ENCODE data around the gene MC5R.

Gene MC5R

GRCh38 chr18:13823707-13824395 is at the start of gene MC5R:
TSS of gene MC5R (plus strand) at chr18:13824149. CDS start at chr18:13825766, 1,617 bp downstream.
- peak; percentile 36 for DNase-seq

GRCh38 chr18:13775058-13775457 is 48.9 kb upstream of the MC5R start:
- no peak for DNase-seq

- DNase-seq = peak; percentile 90
Measured at GRCh38 chr18:13791181-13791580, 32.8 kb upstream of the MC5R start.

- DNase-seq = no peak
Measured at GRCh38 chr18:13793819-13794218, 30.1 kb upstream of the MC5R start.

GRCh38 chr18:13796515-13796914 is 27.4 kb upstream of the MC5R start:
- no peak for DNase-seq

GRCh38 chr18:13797157-13797611 is 26.8 kb upstream of the MC5R start:
- peak; percentile 89 for DNase-seq

GRCh38 chr18:13799396-13799795 is 24.6 kb upstream of the MC5R start:
- DNase-seq = no peak

- DNase-seq = peak; percentile 84
Measured at GRCh38 chr18:13800505-13801259, 23.3 kb upstream of the MC5R start.

- DNase-seq = no peak
Measured at GRCh38 chr18:13801260-13801601, 22.7 kb upstream of the MC5R start.

GRCh38 chr18:13804305-13804704 is 19.6 kb upstream of the MC5R start:
- DNase-seq = no peak

GRCh38 chr18:13808294-13809042 is 15.5 kb upstream of the MC5R start:
- DNase-seq = no peak

- no peak for DNase-seq
Measured at GRCh38 chr18:13809043-13809430, 14.9 kb upstream of the MC5R start.

GRCh38 chr18:13809531-13810255 is 14.3 kb upstream of the MC5R start:
- no peak for DNase-seq

GRCh38 chr18:13810950-13811485 is 12.9 kb upstream of the MC5R start:
- DNase-seq = no peak

GRCh38 chr18:13811993-13812392 is 12.0 kb upstream of the MC5R start:
- DNase-seq = no peak

GRCh38 chr18:13813271-13813849 is 10.6 kb upstream of the MC5R start:
- DNase-seq = peak; percentile 24

- DNase-seq = no peak
Measured at GRCh38 chr18:13826209-13826608, 2.3 kb downstream of the MC5R start.

- no peak for DNase-seq
Measured at GRCh38 chr18:13831864-13832508, 8.0 kb downstream of the MC5R start.

- no peak for DNase-seq
Measured at GRCh38 chr18:13834496-13835015, 10.6 kb downstream of the MC5R start.

- DNase-seq = no peak
Measured at GRCh38 chr18:13835202-13835601, 11.3 kb downstream of the MC5R start.

- DNase-seq = peak; percentile 34
Measured at GRCh38 chr18:13836559-13836958, 12.6 kb downstream of the MC5R start.

GRCh38 chr18:13849791-13850190 is 25.8 kb downstream of the MC5R start:
- no peak for DNase-seq
